ENCODE data around the gene AMT.

Gene AMT

DNA sequence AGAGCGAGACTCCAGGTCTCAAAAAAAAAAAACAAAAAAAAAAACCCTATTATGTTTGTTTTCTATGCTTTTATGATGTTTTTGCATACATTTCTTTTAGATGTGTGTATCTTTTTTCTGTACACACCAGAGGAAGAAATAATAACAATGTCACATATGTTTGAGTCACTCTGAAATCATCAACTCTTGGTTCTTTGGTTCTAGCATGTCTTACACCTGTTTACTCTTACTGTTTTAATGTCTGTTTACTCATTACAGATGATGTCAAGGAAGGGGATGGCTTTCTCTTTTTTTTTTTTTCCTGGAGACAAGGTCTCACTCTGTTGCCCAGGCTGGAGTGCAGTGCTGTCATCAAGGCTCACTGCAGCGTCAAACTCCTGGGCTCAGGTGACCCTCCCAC, 34.6 kb downstream of the AMT start:
- DNase-seq = no peak

DNA sequence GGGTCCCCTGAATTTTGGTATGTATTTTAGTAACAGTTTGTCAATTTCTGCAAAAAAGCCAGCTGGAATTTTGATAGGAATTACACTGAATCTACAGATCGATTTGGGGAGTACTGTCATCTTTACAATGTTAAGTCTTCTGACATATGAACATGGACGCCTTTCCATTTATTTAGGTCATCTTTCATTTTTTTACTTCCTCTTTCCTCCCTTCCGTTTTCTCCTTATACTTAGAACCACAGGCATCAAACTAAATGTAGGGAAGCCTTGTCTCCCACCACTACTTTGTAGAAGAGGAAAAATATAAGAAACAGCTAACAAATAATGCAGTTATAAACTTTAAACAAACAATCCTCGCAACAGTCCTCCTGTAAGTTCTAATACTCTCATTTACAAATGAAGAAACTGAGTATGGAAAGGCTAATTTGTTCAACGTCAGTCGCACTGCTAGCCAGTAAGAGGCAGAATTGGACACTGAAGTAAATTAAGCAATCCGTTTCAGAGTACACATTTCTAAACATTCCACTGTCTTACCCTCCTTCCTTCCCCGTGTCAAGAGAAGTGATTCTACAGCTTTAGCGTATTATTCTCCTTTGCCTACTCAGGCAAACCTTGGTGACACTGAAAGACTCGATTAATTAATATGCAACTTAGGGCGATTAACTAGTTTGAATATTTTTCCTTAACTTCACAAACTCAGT, 36.1 kb downstream of the AMT start:
- no peak for DNase-seq

DNA sequence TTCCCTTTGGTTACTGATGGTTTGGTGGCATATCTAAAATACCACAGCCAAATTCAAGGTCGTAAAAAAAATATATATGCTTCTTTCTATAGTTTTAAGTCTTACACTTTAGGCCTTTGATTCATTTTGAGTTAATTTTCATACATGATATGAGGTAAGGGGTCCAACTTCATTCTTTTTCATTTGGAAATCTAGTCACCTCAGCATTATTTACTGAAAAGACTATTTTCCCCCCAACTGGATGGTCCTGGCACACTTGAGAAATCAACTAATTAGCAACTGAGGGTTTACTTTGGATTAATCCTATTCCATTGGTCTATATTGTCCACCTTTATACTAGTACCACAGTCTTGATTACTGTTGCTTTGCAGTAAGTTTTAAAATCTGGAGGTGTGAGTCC, 36.7 kb downstream of the AMT start:
- no peak for DNase-seq

DNA sequence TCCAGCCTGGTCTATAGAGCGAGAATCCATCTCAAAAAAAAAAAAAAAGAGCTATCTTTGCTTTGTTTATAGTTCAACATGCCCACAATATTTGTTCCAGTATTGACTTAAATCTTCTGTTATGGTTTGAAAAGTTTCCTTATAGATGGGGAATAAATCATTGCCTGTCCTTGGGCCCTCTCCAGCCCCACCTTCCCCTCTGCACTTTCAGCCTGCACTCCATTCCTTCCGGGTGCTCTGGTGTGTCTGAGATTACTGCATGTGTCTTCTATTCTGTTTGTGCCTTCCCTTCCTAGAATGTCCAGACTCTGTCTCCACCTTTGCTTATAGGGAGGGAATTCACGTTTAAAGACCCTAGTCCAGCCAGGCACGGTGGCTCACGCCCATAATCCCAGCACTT, 38.9 kb downstream of the AMT start:
- no peak for DNase-seq

DNA sequence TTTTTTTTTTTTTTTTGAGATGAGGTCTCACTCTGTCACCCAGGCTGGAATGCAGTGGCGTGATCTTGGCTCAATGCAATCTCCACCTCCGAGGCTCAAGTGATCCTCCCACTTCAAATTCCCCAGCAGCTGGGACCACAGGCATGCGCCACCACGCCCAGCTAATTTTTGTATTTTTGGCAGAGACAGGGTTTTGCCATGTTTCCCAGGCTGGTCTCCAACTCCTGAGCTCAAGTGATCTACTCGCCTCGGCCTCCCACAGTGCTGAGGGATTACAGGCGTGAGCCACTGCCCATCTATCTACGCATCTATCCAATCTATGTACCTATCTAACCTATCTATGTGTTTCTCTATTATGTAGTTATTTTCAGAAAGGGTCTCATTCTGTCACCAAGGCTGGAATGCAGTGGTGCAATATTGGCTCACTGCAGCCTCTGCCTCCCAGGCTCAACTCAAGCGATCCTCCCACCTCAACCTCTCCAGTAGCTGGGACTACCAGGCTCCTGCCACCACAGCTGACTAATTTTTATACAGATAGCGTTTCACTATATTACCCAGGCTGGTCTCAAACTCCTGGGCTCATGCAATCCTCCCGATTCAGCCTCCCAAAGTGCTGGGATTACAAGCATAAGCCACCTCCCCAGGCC, 43.9 kb downstream of the AMT start:
- DNase-seq = no peak

DNA sequence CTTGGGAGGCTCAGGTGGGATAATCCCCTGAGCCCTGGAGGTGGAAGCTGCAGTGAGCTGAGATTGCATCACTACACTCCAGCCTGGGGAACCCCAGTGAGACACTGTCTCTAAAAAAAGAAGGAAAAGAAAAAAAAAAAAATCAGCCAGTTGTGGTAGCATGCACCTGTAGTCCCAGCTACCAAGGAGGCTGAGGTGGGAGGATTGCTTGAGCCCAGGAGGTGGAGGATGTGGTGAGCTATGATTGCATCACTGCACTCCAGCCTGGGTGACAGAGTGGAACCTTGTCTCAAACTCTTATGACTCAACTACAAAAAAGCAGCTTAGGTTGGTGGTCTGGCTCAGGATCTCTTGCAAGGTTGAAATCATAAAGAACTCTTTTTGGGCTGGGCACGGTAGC, 44.8 kb downstream of the AMT start:
- no peak for DNase-seq

DNA sequence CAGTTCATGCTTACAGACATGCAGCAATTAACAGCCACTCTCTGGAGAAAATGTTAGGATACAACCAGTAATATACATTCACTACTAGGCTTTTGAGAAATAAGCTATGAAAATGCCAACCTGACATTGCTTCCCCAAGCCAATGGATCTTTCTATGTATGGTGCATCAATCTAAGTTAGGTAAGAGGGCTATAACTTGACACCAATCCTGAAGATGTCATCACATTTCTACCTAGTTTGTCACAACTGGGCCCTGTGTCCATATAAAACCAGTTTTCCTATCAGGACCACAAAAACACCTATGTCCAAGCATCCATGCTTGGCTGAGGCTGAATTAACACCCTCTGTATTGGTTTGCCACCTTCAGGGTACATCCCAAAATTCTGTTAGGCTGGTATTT, 50.3 kb downstream of the AMT start:
- no peak for DNase-seq

DNA sequence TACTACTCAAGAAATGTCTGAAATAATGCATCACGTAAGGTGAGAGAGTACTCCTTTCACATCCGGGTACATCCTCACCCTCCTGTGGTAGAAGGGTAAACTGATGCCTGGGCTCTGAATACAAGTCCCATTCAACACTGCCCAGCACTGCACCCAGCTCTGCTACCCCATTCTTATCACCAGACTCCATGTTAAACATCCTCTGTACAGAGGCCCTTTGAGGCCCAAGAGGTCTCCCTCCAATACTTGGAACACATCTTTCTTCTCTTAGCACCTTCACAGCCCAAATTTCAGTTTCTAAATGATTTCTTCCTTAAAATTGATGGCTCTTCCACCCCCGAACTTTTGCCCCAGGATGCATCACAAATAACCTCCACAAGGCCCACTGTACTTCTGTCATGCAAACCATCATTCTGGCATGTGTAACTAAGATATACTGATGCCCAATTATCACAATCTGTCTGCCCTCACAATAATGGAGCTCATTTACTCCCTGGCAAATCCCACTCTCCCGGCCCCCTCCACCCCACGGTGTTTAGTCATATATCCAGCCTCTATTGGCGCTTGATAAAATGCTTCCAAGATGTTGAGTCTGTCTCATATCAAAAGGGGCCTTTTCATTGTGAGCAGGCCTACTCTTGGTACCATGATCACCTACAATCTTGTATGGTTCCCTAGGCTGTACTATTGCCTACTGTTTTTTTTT, 51.5 kb downstream of the AMT start:
- DNase-seq = no peak

All from DMS 273 treated with DMSO at 0.1 percent for 48 hours (cell line).